ENCODE measurements around the gene YIF1B. TPM values are rescaled to one million over a fixed set of nuclear protein-coding genes. Genes with fewer than 3 reads are reported as not detected.

Gene YIF1B
- total and polyA plus RNA-seq, 2 experiments from 2014 or later = 82.8 to 106 TPM

DNA sequence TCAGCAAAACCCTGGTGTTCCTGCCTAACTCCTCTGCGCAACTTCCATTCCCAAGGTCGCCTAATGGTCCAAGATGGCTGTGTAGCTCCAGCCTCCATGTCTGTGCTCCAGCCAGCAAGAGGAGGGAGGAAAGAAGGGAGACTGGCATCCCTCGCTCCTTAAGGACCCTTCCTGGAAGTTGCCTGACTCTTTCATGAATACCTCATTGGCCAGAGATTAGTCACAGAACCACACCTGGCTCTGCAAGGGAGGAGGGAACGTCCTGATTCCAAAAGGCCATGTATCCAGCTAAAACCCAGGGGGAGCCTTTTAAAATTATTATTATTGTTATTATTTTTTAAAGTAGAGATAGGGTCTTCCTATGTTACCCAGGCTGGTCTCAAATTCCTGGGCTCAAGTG lies 8.7 kb upstream of the YIF1B start:
- Histone ChIP-seq H3K4me3 (no peak overlapping the region), H3K9me2 (ENCODE audit: insufficient read depth) (no peaks in the 10 kb centered on the region), H3F3A (replicated peaks; ENCODE audit: low read depth) (0 out of 2 replicates have a peak, but pooled peaks cover 2% of the 10 kb centered on the region), H3K4me1 (ENCODE audit: insufficient read depth) (no peaks in the 10 kb centered on the region; the same call in 1 of the 2 replicates), H3K27me3 (ENCODE audit: insufficient read depth) (peaks cover 12% of the 10 kb centered on the region), H3K36me3 (ENCODE audit: insufficient read depth) (0 out of 2 replicates have a peak, but pooled peaks cover 5% of the 10 kb centered on the region), H3K27ac (ENCODE audit: low read depth) (no peak overlapping the region), H2AFZ (no peak overlapping the region), H3K4me2 (no peak overlapping the region), H3K79me2 (replicated peaks; ENCODE audit: insufficient read depth) (no peaks in the 10 kb centered on the region), H4K20me1 (replicated peaks; ENCODE audit: insufficient read depth) (no peaks in the 10 kb centered on the region; the same call in 1 of the 2 replicates)
- Mint-ChIP-seq H3K27ac (no peak overlapping the region), H3K9me3 (no peaks in the 10 kb centered on the region; the same call in 2 of the 3 replicates), H3K4me1 (peaks cover 9% of the 10 kb centered on the region; the same call in 2 of the 3 replicates), H3K36me3 (ENCODE audit: low read depth) (peaks cover 6% of the 10 kb centered on the region; the same call in 2 of the 3 replicates), H3K27me3 (ENCODE audit: insufficient read depth, low read depth, poor library complexity) (peaks cover 20% of the 10 kb centered on the region), H3K4me3 (no peak overlapping the region)
- ATAC-seq (no peak), DNase-seq (ENCODE audit: low spot score) (no peak)
- TF ChIP-seq NANOG (IDR thresholded peaks at IDR 0.05; ENCODE audit: borderline replicate concordance) = no peak
- no peak for TF ChIP-seq EZH2phosphoT487 (IDR thresholded peaks at IDR 0.05; ENCODE audit: unreplicated experiment)
- TF ChIP-seq EZH2 (IDR thresholded peaks at IDR 0.05; ENCODE audit: low read depth, unreplicated experiment) = no peak
- no peak for TF ChIP-seq REST (IDR thresholded peaks at IDR 0.05; ENCODE audit: unreplicated experiment)
- TF ChIP-seq CREB1 (CRISPR knock-in tag; IDR thresholded peaks at IDR 0.05; ENCODE audit: low read depth) = no peak
- TF ChIP-seq POLR2AphosphoS5 (IDR thresholded peaks at IDR 0.05; ENCODE audit: low read depth) = no peak
- TF ChIP-seq STAT1 (IDR thresholded peaks at IDR 0.05; ENCODE audit: unreplicated experiment) = no peak
- TF ChIP-seq, protein P1, sequence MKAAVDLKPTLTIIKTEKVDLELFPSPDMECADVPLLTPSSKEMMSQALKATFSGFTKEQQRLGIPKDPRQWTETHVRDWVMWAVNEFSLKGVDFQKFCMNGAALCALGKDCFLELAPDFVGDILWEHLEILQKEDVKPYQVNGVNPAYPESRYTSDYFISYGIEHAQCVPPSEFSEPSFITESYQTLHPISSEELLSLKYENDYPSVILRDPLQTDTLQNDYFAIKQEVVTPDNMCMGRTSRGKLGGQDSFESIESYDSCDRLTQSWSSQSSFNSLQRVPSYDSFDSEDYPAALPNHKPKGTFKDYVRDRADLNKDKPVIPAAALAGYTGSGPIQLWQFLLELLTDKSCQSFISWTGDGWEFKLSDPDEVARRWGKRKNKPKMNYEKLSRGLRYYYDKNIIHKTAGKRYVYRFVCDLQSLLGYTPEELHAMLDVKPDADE (IDR thresholded peaks at IDR 0.05) = no peak
- TF ChIP-seq, protein P2, sequence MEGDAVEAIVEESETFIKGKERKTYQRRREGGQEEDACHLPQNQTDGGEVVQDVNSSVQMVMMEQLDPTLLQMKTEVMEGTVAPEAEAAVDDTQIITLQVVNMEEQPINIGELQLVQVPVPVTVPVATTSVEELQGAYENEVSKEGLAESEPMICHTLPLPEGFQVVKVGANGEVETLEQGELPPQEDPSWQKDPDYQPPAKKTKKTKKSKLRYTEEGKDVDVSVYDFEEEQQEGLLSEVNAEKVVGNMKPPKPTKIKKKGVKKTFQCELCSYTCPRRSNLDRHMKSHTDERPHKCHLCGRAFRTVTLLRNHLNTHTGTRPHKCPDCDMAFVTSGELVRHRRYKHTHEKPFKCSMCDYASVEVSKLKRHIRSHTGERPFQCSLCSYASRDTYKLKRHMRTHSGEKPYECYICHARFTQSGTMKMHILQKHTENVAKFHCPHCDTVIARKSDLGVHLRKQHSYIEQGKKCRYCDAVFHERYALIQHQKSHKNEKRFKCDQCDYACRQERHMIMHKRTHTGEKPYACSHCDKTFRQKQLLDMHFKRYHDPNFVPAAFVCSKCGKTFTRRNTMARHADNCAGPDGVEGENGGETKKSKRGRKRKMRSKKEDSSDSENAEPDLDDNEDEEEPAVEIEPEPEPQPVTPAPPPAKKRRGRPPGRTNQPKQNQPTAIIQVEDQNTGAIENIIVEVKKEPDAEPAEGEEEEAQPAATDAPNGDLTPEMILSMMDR (conservative IDR thresholded peaks at IDR 0.05; ENCODE audit: low read depth in 2 of 2) = no peak
- TF ChIP-seq ZNF331 (CRISPR knock-in tag; IDR thresholded peaks at IDR 0.05; ENCODE audit: low read depth) = no peak
- no peak for TF ChIP-seq ZNF462 (CRISPR knock-in tag; IDR thresholded peaks at IDR 0.05)
- TF ChIP-seq JUNB (IDR thresholded peaks at IDR 0.05; ENCODE audit: unreplicated experiment) = no peak
- no peak for TF ChIP-seq ZNF114 (CRISPR knock-in tag; IDR thresholded peaks at IDR 0.05)
